CD14-positive monocyte (primary cell): ENCODE data around the gene COG7. TPM values are rescaled to one million over a fixed set of nuclear protein-coding genes. Genes with fewer than 3 reads are reported as not detected.

Experiments
- DNase-seq, 3 donors: peaks; one replicate each; pipeline ENCODE4 v3.0.0-alpha.2; 2011 to 2022
- H2AFZ ChIP-seq: 2 replicates; pipeline ENCODE4 v1.6.0; 2012; ENCODE audit warnings: mild to moderate bottlenecking, low read depth, low read length, inconsistent platforms; ENCODE audit not compliant: insufficient read depth, poor library complexity, severe bottlenecking
- H3K27ac ChIP-seq, 2 donors: 1 replicate in 1 of 2; 2 replicates in 1 of 2; pipeline ENCODE4 v1.5.1; 2012 to 2013; ENCODE audit warnings: low read length in 2 of 2, control low read depth in 1 of 2, inconsistent platforms in 1 of 2, low read depth in 1 of 2, mild to moderate bottlenecking in 1 of 2
- H3K27me3 ChIP-seq, 2 donors: one replicate each; pipeline versions ENCODE4 v1.6.0 to v1.6.1; 2011 to 2013; ENCODE audit warnings: low read length in 2 of 2; ENCODE audit not compliant: control insufficient read depth in 2 of 2, insufficient read depth in 2 of 2
- H3K36me3 ChIP-seq, 2 donors: replicated peaks in 1 of 2; 1 replicate in 1 of 2; 2 replicates in 1 of 2; pipeline versions ENCODE4 v1.5.1 to v1.6.1; 2012 to 2013; ENCODE audit warnings: low read length in 2 of 2, control low read depth in 1 of 2, inconsistent platforms in 1 of 2, mild to moderate bottlenecking in 1 of 2; ENCODE audit not compliant: insufficient read depth in 2 of 2, control insufficient read depth in 1 of 2
- H3K4me1 ChIP-seq, 2 donors: 1 replicate in 1 of 2; 2 replicates in 1 of 2; pipeline versions ENCODE4 v1.5.1 to v1.6.1; 2012 to 2013; ENCODE audit warnings: low read length in 2 of 2, control low read depth in 1 of 2, inconsistent platforms in 1 of 2, mild to moderate bottlenecking in 1 of 2, moderate library complexity in 1 of 2; ENCODE audit not compliant: insufficient read depth in 2 of 2, control insufficient read depth in 1 of 2
- H3K4me2 ChIP-seq: replicated peaks from 2 replicates; pipeline ENCODE3; 2012; ENCODE audit warnings: low read length, moderate library complexity, mild to moderate bottlenecking; ENCODE audit not compliant: poor library complexity, severe bottlenecking; ENCODE audit errors: extremely low read depth
- H3K4me3 ChIP-seq, 3 experiments: fragments of 200-600 bp in 1 of 3; sonication (generic) in 1 of 3; replicated peaks in 1 of 3; 1 replicate in 2 of 3; 2 replicates in 1 of 3; pipeline ENCODE4 v1.5.1; 2011 to 2013; ENCODE audit warnings: low read length in 3 of 3, mild to moderate bottlenecking in 3 of 3, control low read depth in 2 of 3, low read depth in 2 of 3, inconsistent platforms in 1 of 3, moderate library complexity in 1 of 3
- H3K79me2 ChIP-seq: 2 replicates; pipeline ENCODE4 v1.6.0; 2012; ENCODE audit warnings: mild to moderate bottlenecking, control low read depth, inconsistent platforms, low read length, moderate library complexity; ENCODE audit not compliant: insufficient read depth
- H3K9ac ChIP-seq: 2 replicates; pipeline ENCODE4 v1.6.0; 2017; ENCODE audit warnings: low read length, mild to moderate bottlenecking; ENCODE audit not compliant: insufficient read depth, poor library complexity, severe bottlenecking
- H3K9me3 ChIP-seq, 2 donors: replicated peaks in 1 of 2; 1 replicate in 1 of 2; 2 replicates in 1 of 2; pipeline versions ENCODE4 v1.5.1 to v1.6.1; 2012 to 2013; ENCODE audit warnings: low read length in 2 of 2, control low read depth in 1 of 2; ENCODE audit not compliant: control insufficient read depth in 1 of 2, insufficient read depth in 1 of 2
- H4K20me1 ChIP-seq: 2 replicates; pipeline ENCODE4 v1.6.0; 2012; ENCODE audit warnings: mild to moderate bottlenecking, low read length, control low read depth, moderate library complexity; ENCODE audit not compliant: insufficient read depth
- H3K27ac Mint-ChIP-seq, 7 donors: one replicate each; pipeline ENCODE4 v1.8.0; 2020; ENCODE audit warnings: mild to moderate bottlenecking in 7 of 7, mixed read lengths in 7 of 7, moderate library complexity in 6 of 7, inconsistent platforms in 2 of 7
- H3K27me3 Mint-ChIP-seq, 3 donors: one replicate each; pipeline ENCODE4 v1.8.0; 2021 to 2022; ENCODE audit warnings: low read depth in 3 of 3, mild to moderate bottlenecking in 3 of 3, mixed read lengths in 3 of 3, moderate library complexity in 3 of 3, inconsistent platforms in 1 of 3
- H3K36me3 Mint-ChIP-seq, 2 donors: one replicate each; pipeline ENCODE4 v1.8.0; 2020; ENCODE audit warnings: mixed read lengths in 2 of 2, inconsistent platforms in 1 of 2, mild to moderate bottlenecking in 1 of 2
- H3K4me1 Mint-ChIP-seq: one replicate; pipeline ENCODE4 v1.8.0; 2020; ENCODE audit warnings: mild to moderate bottlenecking, mixed read lengths
- H3K4me3 Mint-ChIP-seq, 2 donors: one replicate each; pipeline ENCODE4 v1.8.0; 2020; ENCODE audit warnings: mild to moderate bottlenecking in 2 of 2, mixed read lengths in 2 of 2, moderate library complexity in 1 of 2
- H3K9me3 Mint-ChIP-seq, 7 donors: one replicate each; pipeline ENCODE4 v1.8.0; 2020 to 2022; ENCODE audit warnings: mixed read lengths in 7 of 7, mild to moderate bottlenecking in 6 of 7, moderate library complexity in 6 of 7, inconsistent platforms in 2 of 7
- CTCF ChIP-seq: fragments of 200-600 bp; IDR thresholded peaks from one replicate; pipeline ENCODE4 v1.8.0; 2022; ENCODE audit warnings: antibody characterized with exemption, mild to moderate bottlenecking
- WGBS: methylation state at CpG from one replicate; pipeline ENCODE4 v1.1.5; 2013; ENCODE audit warnings: missing lambda C conversion rate; ENCODE audit not compliant: insufficient coverage; 5-methylcytosine and 5-hydroxymethylcytosine counted together
- intact Hi-C, 2 donors: fragments of 100-400 bp; cut with micrococcal nuclease; formaldehyde crosslinking; loops; one replicate each; pipeline versions ENCODE4 v1.15.0 to v1.15.1; 2023
- polyA plus RNA-seq, 3 donors: library from polyadenylated mRNA; depleted of rRNA in 1 of 3; unstranded in 2 of 3; stranded (reverse) in 1 of 3; fragments of 300-500 nt in 2 of 3; fragments of >200 nt in 1 of 3; fragmentation: Illumina TruSeq in 2 of 3; gene quantifications; 1 replicate in 2 of 3; 2 replicates in 1 of 3; pipeline ENCODE4 v1.2.3, GENCODE V29; 2012 to 2021

COG7 gene
- polyA plus RNA-seq, 3 donors: 6.6 to 28.8 (median 8.0) TPM

GRCh38 chr16:23377071-23377931, 75.7 kb downstream of the COG7 start:
- no peak overlapping the region for H3K4me2 ChIP-seq
- Mint-ChIP-seq H3K9me3 (peaks cover 0 to 1% (median 0%) of the 10 kb centered on the region in 7 donors), H3K27me3 (peaks cover 0 to 7% (median 2%) of the 10 kb centered on the region in 3 donors), H3K4me3 (no peak overlapping the region), H3K36me3 (no peaks in the 10 kb centered on the region), H3K4me1 (no peaks in the 10 kb centered on the region), H3K27ac (peak overlapping the region in 1 of 7 donors; percentile 39)
- intact Hi-C loops: no loop called here
- H3K79me2 ChIP-seq: no peaks in the 10 kb centered on the region
- H2AFZ ChIP-seq: no peak overlapping the region
- no peaks in the 10 kb centered on the region for H3K36me3 ChIP-seq
- no peaks in the 10 kb centered on the region for H3K4me1 ChIP-seq
- no peak overlapping the region for H3K4me3 ChIP-seq
- no peaks in the 10 kb centered on the region for H3K9me3 ChIP-seq
- WGBS: 94% methylated on average over 7 of the region's 9 CpGs
- H3K9ac ChIP-seq: no peak overlapping the region
- no peaks in the 10 kb centered on the region for H4K20me1 ChIP-seq
- TF ChIP-seq CTCF: no peak
- H3K27ac ChIP-seq: no peak overlapping the region
- H3K27me3 ChIP-seq: no peaks in the 10 kb centered on the region
- DNase-seq: no peak

- H3K36me3 ChIP-seq: no peaks in the 10 kb centered on the region
- H3K27ac ChIP-seq: no peak overlapping the region
- Mint-ChIP-seq H3K27ac (no peak overlapping the region), H3K27me3 (peaks cover 0 to 7% (median 2%) of the 10 kb centered on the region in 3 donors), H3K4me3 (no peak overlapping the region), H3K4me1 (no peaks in the 10 kb centered on the region), H3K9me3 (peaks cover 0 to 1% (median 0%) of the 10 kb centered on the region in 7 donors), H3K36me3 (no peaks in the 10 kb centered on the region)
- H3K4me3 ChIP-seq: no peak overlapping the region
- no peaks in the 10 kb centered on the region for H3K79me2 ChIP-seq
- no peak for DNase-seq
- no peaks in the 10 kb centered on the region for H3K9me3 ChIP-seq
- H3K9ac ChIP-seq: no peak overlapping the region
- H3K4me1 ChIP-seq: no peaks in the 10 kb centered on the region
- H2AFZ ChIP-seq: no peak overlapping the region
- no peaks in the 10 kb centered on the region for H3K27me3 ChIP-seq
- intact Hi-C loops: no loop called here
- no peaks in the 10 kb centered on the region for H4K20me1 ChIP-seq
- no peak overlapping the region for H3K4me2 ChIP-seq
- no peak for TF ChIP-seq CTCF
- WGBS: 98% methylated on average over 7 of the region's 7 CpGs
Measured at GRCh38 chr16:23375643-23376042, 77.3 kb downstream of the COG7 start.
